AML-193 (cell line): ENCODE results near the gene FMNL3.

Experiments
- DNase-seq, 2 experiments: peaks; one replicate each; lab custom pipeline; 2025; lab: John Stamatoyannopoulos, UW

Gene FMNL3

DNA sequence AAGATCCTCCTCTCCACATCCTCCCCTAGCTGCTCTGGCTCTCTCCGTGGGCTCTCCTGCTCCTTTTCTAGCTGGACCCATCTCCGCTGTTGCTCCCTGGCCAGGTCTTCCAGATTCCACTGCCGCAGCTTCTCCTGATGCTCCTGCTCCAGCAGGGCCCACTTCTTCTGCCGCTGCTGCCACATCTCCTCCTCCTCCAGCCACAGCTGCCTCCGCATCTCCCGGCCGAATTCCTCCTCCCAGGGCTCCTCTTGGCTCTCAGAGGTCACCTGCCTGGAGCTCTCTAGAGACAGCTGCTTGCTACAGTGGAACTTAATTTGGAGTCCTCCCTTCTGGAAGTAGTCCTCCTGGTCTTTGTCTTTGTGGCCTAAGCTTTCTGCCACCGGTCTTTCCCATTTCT is 107.2 kb downstream of the FMNL3 start:
- no peak for DNase-seq

GRCh38 chr12:49598527-49598926 is 108.7 kb downstream of the FMNL3 start:
- no peak for DNase-seq

DNA sequence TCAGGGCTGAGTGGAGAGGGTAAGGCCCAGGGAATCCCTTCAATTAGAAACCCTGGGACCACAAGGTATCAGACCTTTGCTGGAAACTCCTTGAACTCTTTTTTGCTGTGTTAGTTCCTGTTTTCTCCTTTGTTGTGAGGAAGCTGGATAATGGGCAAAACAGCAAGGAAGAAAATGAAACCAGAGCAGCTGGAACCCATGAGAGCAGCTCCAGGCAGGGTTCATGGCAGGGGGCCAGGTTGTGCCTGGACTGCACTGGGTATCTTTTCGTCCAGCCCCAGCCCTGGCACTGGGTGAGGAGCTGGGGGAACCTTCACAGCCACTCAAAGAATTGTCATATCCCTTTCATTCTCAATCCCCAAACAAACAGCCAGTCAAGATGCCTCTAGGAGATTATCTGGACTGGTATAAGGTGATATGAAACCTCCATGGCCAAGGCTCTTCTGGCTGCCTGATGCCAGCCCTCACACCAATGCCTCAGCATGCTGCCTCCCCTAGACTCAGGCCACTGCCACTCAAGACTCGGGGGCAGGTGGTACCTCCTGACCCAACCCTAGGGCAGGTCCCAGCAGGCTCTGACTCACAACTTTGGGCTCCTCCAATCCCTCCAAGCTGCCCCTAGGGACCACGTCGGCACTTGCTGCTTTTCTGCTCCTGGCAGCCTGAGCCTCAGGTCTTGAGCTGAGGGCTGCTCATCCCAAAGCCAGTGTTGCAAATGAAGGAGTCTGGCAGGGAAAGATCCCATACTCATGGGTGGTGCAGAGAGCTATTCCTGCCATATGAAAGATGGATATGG is 118.3 kb downstream of the FMNL3 start:
- no peak for DNase-seq

DNA sequence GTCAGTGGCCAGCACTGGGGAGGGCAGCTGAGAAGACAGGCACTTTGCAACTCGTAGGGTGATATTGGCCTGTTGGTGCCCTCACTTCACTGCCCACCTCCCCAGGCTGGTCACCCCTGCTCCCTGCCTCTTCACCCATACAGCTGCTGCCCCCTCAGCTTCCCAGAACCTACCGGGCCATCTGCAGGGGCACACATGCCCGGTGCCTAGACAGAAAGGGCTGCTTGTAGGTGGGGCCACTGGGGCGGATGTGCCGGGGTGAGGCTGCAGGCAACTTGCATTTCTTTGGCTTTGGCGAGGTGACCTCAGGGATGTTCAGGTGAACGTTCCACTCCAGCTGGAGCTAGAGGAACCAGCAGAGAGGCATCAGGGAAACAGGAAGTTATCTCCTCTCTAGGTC is 118.9 kb downstream of the FMNL3 start:
- DNase-seq: no peak

- DNase-seq: no peak
These were observed 119.9 kb downstream of the FMNL3 start for GRCh38 chr12:49587174-49587908.
